ENCODE results near the gene ABHD17C. TPM values are rescaled to one million over a fixed set of nuclear protein-coding genes. Genes with fewer than 3 reads are reported as not detected.
"Not testable (repeated sequence)": the region's sequence is repeated elsewhere in the genome, so short reads cannot be mapped to it uniquely, and the experiment has no call there.

ABHD17C gene
- total RNA-seq (2014; rRNA removed; shearing (Covaris generic)), result 3.8 and 8.3 TPM in 2 replicates
- polyA plus RNA-seq (2016; fragmentation: Nextera tagmentation; extraction: Ambion mirVana), result 2.1 and 2.2 TPM in 2 replicates

- Histone ChIP-seq H4K20me1 (ENCODE audit: insufficient read depth) (peaks cover 13% of the 10 kb centered on the region; the same call in 1 of the 2 replicates), H3K79me2 (ENCODE audit: insufficient read depth) (peaks cover 46% of the 10 kb centered on the region), H3F3A (ENCODE audit: insufficient read depth) (peaks cover 17% of the 10 kb centered on the region), H3K27ac (0 out of 2 replicates have a peak within 1 kb of the TSS, but pooled peaks have one; percentile 35), H3K36me3 (ENCODE audit: low read depth) (no peaks in the 10 kb centered on the region), H3K4me3 (peak within 1 kb of the TSS; percentile 89), H3K9me3 (ENCODE audit: low read depth) (no peaks in the 10 kb centered on the region), H3K4me1 (ENCODE audit: insufficient read depth) (peaks cover 32% of the 10 kb centered on the region), H3K4me2 (ENCODE audit: unreplicated experiment) (peak within 1 kb of the TSS; percentile 98), H2AFZ (peak within 1 kb of the TSS; percentile 86), H3K9ac (peak within 1 kb of the TSS; percentile 84), H3K9me2 (ENCODE audit: insufficient read depth) (no peaks in the 10 kb centered on the region), H3K27me3 (replicated peaks; ENCODE audit: insufficient read depth) (no peaks in the 10 kb centered on the region)
- TF ChIP-seq EZH2 (IDR thresholded peaks at IDR 0.05; ENCODE audit: insufficient read depth, poor library complexity, severe bottlenecking) (no peak), EZH2phosphoT487 (IDR thresholded peaks at IDR 0.05; ENCODE audit: insufficient read depth, low read depth) (no peak)
- peak; percentile 84 for DNase-seq
- WGBS, 2 experiments (ENCODE audit: low coverage in 1 of 2, low lambda C conversion rate in 2 of 2, missing lambda C conversion rate in 2 of 2), result 0 to 1% methylated on average over 50 to 69 of the region's 122 CpGs
- in situ Hi-C loops (cut with MboI), result no loop called here
Observed at GRCh38 chr15:80695099-80695910, at the start of gene ABHD17C. TSS of gene ABHD17C (plus strand) at chr15:80695310. CDS start at chr15:80695430, 120 bp downstream.

GRCh38 chr15:80645494-80646065 lies 49.5 kb upstream of the ABHD17C start:
- TF ChIP-seq EZH2 (IDR thresholded peaks at IDR 0.05; ENCODE audit: insufficient read depth, poor library complexity, severe bottlenecking) (no peak), EZH2phosphoT487 (IDR thresholded peaks at IDR 0.05; ENCODE audit: insufficient read depth, low read depth) (no peak)
- Histone ChIP-seq H3K79me2 (ENCODE audit: insufficient read depth) (no peaks in the 10 kb centered on the region), H3K4me3 (no peak overlapping the region), H4K20me1 (ENCODE audit: insufficient read depth) (no peaks in the 10 kb centered on the region), H3K9ac (no peak overlapping the region), H3K9me3 (ENCODE audit: low read depth) (no peaks in the 10 kb centered on the region), H3K27me3 (replicated peaks; ENCODE audit: insufficient read depth) (no peaks in the 10 kb centered on the region), H3F3A (ENCODE audit: insufficient read depth) (peaks cover 5% of the 10 kb centered on the region), H3K9me2 (ENCODE audit: insufficient read depth) (no peaks in the 10 kb centered on the region), H2AFZ (peak overlapping the region; percentile 26; the same call in 1 of the 2 replicates), H3K27ac (no peak overlapping the region), H3K4me2 (ENCODE audit: unreplicated experiment) (no peak overlapping the region), H3K4me1 (ENCODE audit: insufficient read depth) (no peaks in the 10 kb centered on the region), H3K36me3 (ENCODE audit: low read depth) (no peaks in the 10 kb centered on the region)
- 31% methylated on average over 4 of the region's 4 CpGs for WGBS, 2 experiments (ENCODE audit: low coverage in 1 of 2, low lambda C conversion rate in 2 of 2, missing lambda C conversion rate in 2 of 2)
- DNase-seq, result peak; percentile 57
- in situ Hi-C loops (cut with MboI), result no loop called here

GRCh38 chr15:80647424-80647823 lies 47.7 kb upstream of the ABHD17C start:
- DNase-seq; H3K4me1 ChIP-seq (ENCODE audit: insufficient read depth); H3K9me3 ChIP-seq (ENCODE audit: low read depth); H3K79me2 ChIP-seq (ENCODE audit: insufficient read depth); H3K4me3 ChIP-seq; H4K20me1 ChIP-seq (ENCODE audit: insufficient read depth); H3K4me2 ChIP-seq (ENCODE audit: unreplicated experiment); H3K9ac ChIP-seq; H2AFZ ChIP-seq; H3K36me3 ChIP-seq (ENCODE audit: low read depth); H3K9me2 ChIP-seq (ENCODE audit: insufficient read depth); H3K27me3 ChIP-seq (replicated peaks; ENCODE audit: insufficient read depth); H3F3A ChIP-seq (ENCODE audit: insufficient read depth); H3K27ac ChIP-seq; in situ Hi-C loops (cut with MboI): not testable (repeated sequence)
- 91 to 96% methylated on average over 13 to 30 of the region's 30 CpGs for WGBS, 2 experiments (ENCODE audit: low coverage in 1 of 2, low lambda C conversion rate in 2 of 2, missing lambda C conversion rate in 2 of 2)

GRCh38 chr15:80654299-80654698 lies 40.8 kb upstream of the ABHD17C start:
- WGBS, 2 experiments (ENCODE audit: low coverage in 1 of 2, low lambda C conversion rate in 2 of 2, missing lambda C conversion rate in 2 of 2), result 25% methylated on average over 1 of the region's 1 CpG; no CpG with 5 or more reads in 1 of the 2 experiments
- no peaks in the 10 kb centered on the region for H3K4me1 ChIP-seq (ENCODE audit: insufficient read depth)

More at GRCh38 chr15:80654299-80654698, 40.8 kb upstream of the ABHD17C start:
- no peaks in the 10 kb centered on the region for H3K27me3 ChIP-seq (replicated peaks; ENCODE audit: insufficient read depth)
- no peak overlapping the region for H3K27ac ChIP-seq
- H3K9ac ChIP-seq, result no peak overlapping the region
- TF ChIP-seq EZH2phosphoT487 (IDR thresholded peaks at IDR 0.05; ENCODE audit: insufficient read depth, low read depth) (no peak), EZH2 (IDR thresholded peaks at IDR 0.05; ENCODE audit: insufficient read depth, poor library complexity, severe bottlenecking) (no peak)
- in situ Hi-C loops (cut with MboI), result no loop called here
- no peak overlapping the region for H3K4me3 ChIP-seq
- no peak overlapping the region for H3K4me2 ChIP-seq (ENCODE audit: unreplicated experiment)
- H3K9me2 ChIP-seq (ENCODE audit: insufficient read depth), result no peaks in the 10 kb centered on the region
- no peaks in the 10 kb centered on the region for H3F3A ChIP-seq (ENCODE audit: insufficient read depth)
- H2AFZ ChIP-seq, result no peak overlapping the region
- DNase-seq, result no peak
- H4K20me1 ChIP-seq (ENCODE audit: insufficient read depth), result no peaks in the 10 kb centered on the region
- no peaks in the 10 kb centered on the region for H3K9me3 ChIP-seq (ENCODE audit: low read depth)
- no peaks in the 10 kb centered on the region for H3K36me3 ChIP-seq (ENCODE audit: low read depth)
- H3K79me2 ChIP-seq (ENCODE audit: insufficient read depth), result no peaks in the 10 kb centered on the region

Data from GM23248 (cell line).